ENCODE data around the gene GSX1. TPM values are rescaled to one million over a fixed set of nuclear protein-coding genes. Genes with fewer than 3 reads are reported as not detected.

GSX1 gene
- total RNA-seq, 6 experiments from 2014 or later, result not detected

- Histone ChIP-seq H3K4me3 (no peak overlapping the region), H3K27ac (no peak overlapping the region), H3K4me1 (no peaks in the 10 kb centered on the region), H3K9me3 (no peaks in the 10 kb centered on the region), H3K27me3 (no peaks in the 10 kb centered on the region), H3K36me3 (no peaks in the 10 kb centered on the region)
- no peak for TF ChIP-seq POLR2A (IDR thresholded peaks at IDR 0.05)
- TF ChIP-seq CTCF (IDR thresholded peaks at IDR 0.05), result no peak
- intact Hi-C loops (cut with DNase I), result no loop called here
- 65% methylated on average over 2 of the region's 2 CpGs for WGBS (ENCODE audit: insufficient coverage, low coverage, low lambda C conversion rate, missing lambda C conversion rate)
- ATAC-seq, result no peak
- no peak for DNase-seq
Observed at GRCh38 chr13:27774651-27775050, 17.6 kb upstream of the GSX1 start.

GRCh38 chr13:27775943-27776342 lies 16.3 kb upstream of the GSX1 start:
- no peak for ATAC-seq
- no peak for DNase-seq
- no peak overlapping the region for H3K27ac ChIP-seq
- no peak for TF ChIP-seq CTCF (IDR thresholded peaks at IDR 0.05)
- TF ChIP-seq POLR2A (IDR thresholded peaks at IDR 0.05), result no peak
- intact Hi-C loops (cut with DNase I), result no loop called here
- 18% methylated on average over 4 of the region's 13 CpGs for WGBS (ENCODE audit: insufficient coverage, low coverage, low lambda C conversion rate, missing lambda C conversion rate)
- H3K4me3 ChIP-seq, result no peak overlapping the region
- no peaks in the 10 kb centered on the region for H3K9me3 ChIP-seq
- no peaks in the 10 kb centered on the region for H3K36me3 ChIP-seq
- no peaks in the 10 kb centered on the region for H3K27me3 ChIP-seq
- H3K4me1 ChIP-seq, result no peaks in the 10 kb centered on the region

- intact Hi-C loops (cut with DNase I), result no loop called here
- Histone ChIP-seq H3K4me1 (no peaks in the 10 kb centered on the region), H3K9me3 (no peaks in the 10 kb centered on the region), H3K36me3 (no peaks in the 10 kb centered on the region), H3K27ac (no peak overlapping the region), H3K4me3 (no peak overlapping the region), H3K27me3 (peaks cover 0 to 8% of the 10 kb centered on the region in 2 donors)
- DNase-seq, result no peak
- 59% methylated on average over 5 of the region's 5 CpGs for WGBS (ENCODE audit: insufficient coverage, low coverage, low lambda C conversion rate, missing lambda C conversion rate)
- TF ChIP-seq POLR2A (IDR thresholded peaks at IDR 0.05), result no peak
- TF ChIP-seq CTCF (IDR thresholded peaks at IDR 0.05), result no peak
- ATAC-seq, result no peak
Observed at GRCh38 chr13:27782151-27782550, 10.1 kb upstream of the GSX1 start.

GRCh38 chr13:27783111-27783510 lies 9.2 kb upstream of the GSX1 start:
- WGBS (ENCODE audit: insufficient coverage, low coverage, low lambda C conversion rate, missing lambda C conversion rate), result 41% methylated on average over 3 of the region's 4 CpGs
- TF ChIP-seq CTCF (IDR thresholded peaks at IDR 0.05), result peak in 3 of 4 donors; percentile 15 to 26 (median 26)
- no peak for TF ChIP-seq POLR2A (IDR thresholded peaks at IDR 0.05)
- Histone ChIP-seq H3K36me3 (no peaks in the 10 kb centered on the region), H3K9me3 (no peaks in the 10 kb centered on the region), H3K27ac (no peak overlapping the region), H3K27me3 (peaks cover 0 to 8% of the 10 kb centered on the region in 2 donors), H3K4me1 (no peaks in the 10 kb centered on the region), H3K4me3 (no peak overlapping the region)
- DNase-seq (no peak), ATAC-seq (peak in 3 of 4 donors; percentile 28 to 69 (median 52))
- intact Hi-C loops (cut with DNase I), result no loop called here

- TF ChIP-seq CTCF (IDR thresholded peaks at IDR 0.05) (no peak), POLR2A (IDR thresholded peaks at IDR 0.05) (no peak)
- Histone ChIP-seq H3K4me3 (no peak overlapping the region), H3K27me3 (peaks cover 10 to 45% of the 10 kb centered on the region in 2 donors), H3K36me3 (no peaks in the 10 kb centered on the region), H3K4me1 (peaks cover 0 to 24% (median 4%) of the 10 kb centered on the region in 4 donors), H3K27ac (no peak overlapping the region), H3K9me3 (no peaks in the 10 kb centered on the region)
- WGBS (ENCODE audit: insufficient coverage, low coverage, low lambda C conversion rate, missing lambda C conversion rate), result 43% methylated on average over 1 of the region's 1 CpG
- DNase-seq, result no peak
- ATAC-seq, result no peak
- intact Hi-C loops (cut with DNase I), result no loop called here
Observed at GRCh38 chr13:27788271-27788670, 4.0 kb upstream of the GSX1 start.

Measured in right lobe of liver (tissue), 6 donors.